GM18505 (cell line): Measurements from ENCODE around the gene FASN.

ENCODE experiments used
- ATAC-seq: cut with Tn5 transposase; IDR thresholded peaks from one replicate; pipeline ENCODE4 v1.9.1; 2021; ENCODE audit not compliant: unreplicated experiment
- POLR2A ChIP-seq: IDR thresholded peaks from 4 replicates; pipeline ENCODE4 v1.6.1; 2011; ENCODE audit warnings: borderline replicate concordance; ENCODE audit not compliant: insufficient read depth, insufficient read length; ENCODE audit errors: extremely low read depth

Gene FASN

GRCh38 chr17:82112181-82112913 is 14.3 kb upstream of the FASN start:
- no peak for TF ChIP-seq POLR2A
- ATAC-seq, result no peak

DNA sequence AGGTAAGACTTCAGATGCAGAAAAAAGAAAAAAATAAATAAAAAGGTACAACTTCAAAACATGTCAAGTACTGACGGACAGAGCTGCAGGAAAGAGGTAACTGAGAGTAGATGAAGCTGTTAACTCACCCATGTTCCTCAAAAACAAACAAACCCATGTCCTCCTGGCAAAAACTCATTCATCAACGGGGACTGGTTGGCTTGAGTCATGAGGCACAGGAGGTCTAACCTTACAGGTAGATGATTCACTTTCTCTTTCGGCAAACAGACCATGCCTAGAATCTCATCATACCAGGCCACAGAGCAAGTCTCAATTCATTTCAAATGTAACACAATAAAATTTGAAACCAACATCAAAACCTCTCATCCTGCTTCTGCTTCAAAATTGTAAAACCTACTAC is 12.3 kb upstream of the FASN start:
- TF ChIP-seq POLR2A, result no peak
- no peak for ATAC-seq

GRCh38 chr17:82108961-82109475 is 11.0 kb upstream of the FASN start:
- ATAC-seq, result no peak

GRCh38 chr17:82108496-82108945 is 10.5 kb upstream of the FASN start:
- no peak for TF ChIP-seq POLR2A
- no peak for ATAC-seq

More at GRCh38 chr17:82108961-82109475, 11.0 kb upstream of the FASN start:
- TF ChIP-seq POLR2A, result no peak

- no peak for ATAC-seq
Observed at GRCh38 chr17:82108038-82108437, 10.0 kb upstream of the FASN start.

DNA sequence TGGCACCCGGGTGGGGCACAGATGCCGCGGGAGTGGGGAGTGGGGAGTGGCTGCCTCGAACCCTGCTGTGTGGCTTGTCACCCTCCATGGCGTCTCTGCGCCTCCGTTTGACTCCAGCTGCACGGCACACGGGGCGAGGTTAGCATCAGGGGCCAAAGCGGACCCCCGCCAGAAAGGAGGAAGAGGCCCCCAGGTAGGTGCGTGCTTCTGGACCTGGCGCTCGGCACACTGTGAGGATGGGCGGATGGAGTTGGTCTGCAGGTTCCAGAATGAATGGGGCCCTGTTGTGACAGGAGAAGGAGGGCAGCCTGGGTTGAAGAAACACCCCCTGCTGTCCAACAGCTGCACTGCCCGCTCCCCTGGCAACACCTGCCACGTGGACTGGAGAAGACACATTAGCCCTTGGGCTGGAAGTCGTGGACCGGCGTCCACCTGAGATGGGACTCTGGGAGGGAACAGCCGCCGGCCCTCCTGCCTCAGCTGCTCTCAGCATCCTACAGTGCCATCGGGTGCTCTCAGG is 9.4 kb upstream of the FASN start:
- no peak for ATAC-seq
- no peak for TF ChIP-seq POLR2A

More at GRCh38 chr17:82108038-82108437, 10.0 kb upstream of the FASN start:
- TF ChIP-seq POLR2A, result no peak

DNA sequence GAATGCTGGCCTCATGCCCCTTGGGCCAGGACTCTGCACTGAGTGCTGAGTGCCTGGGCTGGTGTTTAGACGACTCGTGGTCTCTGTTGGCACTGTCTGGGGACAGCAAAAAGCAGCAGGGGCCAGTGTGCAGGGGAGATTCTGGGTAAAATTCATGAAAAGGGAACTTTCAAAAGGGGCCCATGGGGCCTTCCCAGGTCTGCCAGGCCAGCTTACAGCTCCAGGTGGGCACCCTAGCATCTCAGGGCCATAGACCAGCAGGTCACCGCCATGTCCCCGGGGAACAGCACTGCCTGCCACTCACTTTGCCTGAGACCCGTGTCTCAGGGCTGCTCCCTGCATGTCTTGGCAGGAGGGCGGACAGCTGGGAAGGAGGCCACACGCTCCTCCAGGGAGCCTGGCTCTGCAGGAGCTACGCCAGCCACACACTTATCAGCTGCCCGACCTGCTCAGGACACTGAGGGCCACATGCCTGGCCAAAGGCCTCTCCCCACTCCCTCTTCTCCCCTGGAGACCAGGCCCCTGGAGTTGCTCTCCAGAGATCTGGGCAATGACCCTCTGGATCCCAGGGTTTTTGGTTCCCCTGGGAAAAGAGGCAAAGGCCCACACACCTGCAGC is 8.8 kb upstream of the FASN start:
- TF ChIP-seq POLR2A, result no peak
- no peak for ATAC-seq

DNA sequence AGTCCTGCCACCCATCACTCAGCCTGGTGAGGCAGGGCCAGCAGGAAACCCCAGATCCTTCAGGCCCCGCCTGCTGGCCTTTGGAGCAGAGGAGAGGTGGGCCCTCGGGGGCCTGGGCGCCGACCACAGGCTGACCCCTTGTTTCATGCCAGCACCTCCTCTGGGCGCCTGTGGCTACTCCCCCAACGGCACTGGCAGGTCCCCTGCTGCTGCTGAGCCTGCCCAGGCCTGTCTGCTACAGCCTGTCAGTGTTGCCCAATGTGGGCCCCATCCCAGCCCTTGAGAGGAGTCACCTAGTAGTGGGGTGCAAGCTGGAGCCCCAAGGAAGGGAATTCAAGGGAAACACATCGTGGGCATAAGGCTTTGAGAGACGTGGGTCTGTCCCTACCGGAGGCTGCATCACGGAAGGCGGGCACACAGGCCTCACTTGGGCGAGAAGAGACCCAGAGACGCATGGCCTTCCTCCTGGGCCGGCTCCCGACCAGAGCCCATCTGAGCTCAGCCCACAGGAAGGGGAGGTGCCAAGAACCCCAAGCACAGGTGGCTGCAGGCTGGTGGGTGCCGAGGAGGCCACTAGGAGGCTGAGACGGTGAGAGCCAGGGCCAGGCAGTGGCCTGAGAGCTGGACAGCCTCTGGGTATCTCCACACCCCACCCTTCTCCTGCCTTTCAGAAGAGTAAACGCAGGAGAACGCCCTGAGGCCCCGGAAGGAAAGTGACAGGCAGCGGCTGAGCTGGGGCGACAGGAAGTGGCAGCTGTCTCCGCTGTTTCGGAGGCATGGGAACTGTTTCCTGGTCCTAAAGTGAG is 8.0 kb upstream of the FASN start:
- TF ChIP-seq POLR2A, result peak; percentile 91
- peak; percentile 70 for ATAC-seq

GRCh38 chr17:82105417-82105881 is 7.4 kb upstream of the FASN start:
- ATAC-seq, result no peak
- no peak for TF ChIP-seq POLR2A

GRCh38 chr17:82104797-82105416 is 6.9 kb upstream of the FASN start:
- TF ChIP-seq POLR2A, result no peak
- no peak for ATAC-seq

DNA sequence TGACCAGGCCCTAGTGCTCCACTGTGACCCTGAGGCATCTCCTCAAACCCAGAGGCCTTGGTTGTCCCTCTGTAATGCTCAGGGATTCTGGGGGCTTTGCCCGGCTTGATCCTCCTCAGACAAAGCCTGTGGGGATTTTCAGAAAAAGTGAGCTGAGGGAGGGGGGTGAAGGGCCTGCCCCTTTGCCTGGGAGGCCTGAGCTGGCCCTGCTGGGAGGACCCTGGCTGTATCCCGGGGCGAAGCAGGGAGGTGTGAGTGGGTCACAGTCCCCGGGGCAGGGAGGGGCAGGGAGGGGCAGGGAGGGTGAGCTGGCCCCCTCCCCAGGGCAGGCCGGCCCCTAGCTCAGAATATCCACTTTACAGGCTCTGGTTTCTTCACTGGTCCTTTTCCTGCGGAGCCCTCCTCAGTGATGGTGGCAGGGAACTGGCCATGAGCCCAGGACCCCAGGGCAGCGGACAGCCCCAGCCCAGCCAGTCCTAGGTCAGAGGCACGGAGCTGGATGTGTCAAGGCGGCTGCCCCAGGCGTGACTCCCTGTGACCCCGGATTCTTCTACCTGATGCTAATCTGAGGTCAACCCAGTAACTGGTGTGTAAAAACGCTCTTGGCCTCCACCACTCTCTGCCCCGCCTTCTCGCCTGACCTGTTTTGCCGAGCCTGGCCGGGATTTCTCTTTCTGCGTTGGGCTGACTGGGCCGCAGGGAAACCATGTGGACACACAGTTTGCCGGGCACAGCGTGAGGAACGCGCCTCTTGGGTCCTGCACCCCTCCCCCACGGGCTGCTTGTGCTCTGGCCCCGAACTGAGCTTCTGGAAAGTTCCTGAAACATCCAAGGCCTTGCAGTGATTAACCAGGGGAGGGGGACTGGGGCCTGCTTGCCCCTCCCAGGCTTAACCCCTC is 5.8 kb upstream of the FASN start:
- no peak for TF ChIP-seq POLR2A
- ATAC-seq, result no peak
